Neural cell (in vitro differentiated cells): ENCODE results near the gene CAMK2A.

Experiments used
- EZH2 ChIP-seq: fragments of 200-600, 300-800 bp; shearing (Covaris generic), sonication (generic); IDR thresholded peaks from 2 replicates; pipeline ENCODE4 v1.6.1; 2014; ENCODE audit warnings: antibody characterized with exemption, low read length, borderline replicate concordance, mild to moderate bottlenecking; ENCODE audit not compliant: insufficient read depth, poor library complexity, severe bottlenecking
- RAD21 ChIP-seq: fragments of 450-650 bp; conservative IDR thresholded peaks from 2 replicates; pipeline ENCODE4 v1.6.1; 2014; ENCODE audit warnings: antibody characterized with exemption, mild to moderate bottlenecking, moderate library complexity
- SMC3 ChIP-seq: fragments of 450-650 bp; conservative IDR thresholded peaks from 2 replicates; pipeline ENCODE4 v1.6.1; 2014; ENCODE audit warnings: antibody characterized with exemption, mild to moderate bottlenecking, moderate library complexity; ENCODE audit not compliant: poor library complexity
- TAF1 ChIP-seq: IDR thresholded peaks from 2 replicates; pipeline ENCODE4 v1.6.1; 2012; ENCODE audit warnings: low read depth
- TF ChIP-seq, protein P1 (sequence below): fragments of 450-650 bp; IDR thresholded peaks from 2 replicates; pipeline ENCODE4 v1.5.1; 2014; ENCODE audit warnings: antibody characterized with exemption, mild to moderate bottlenecking, moderate library complexity; ENCODE audit not compliant: poor library complexity, severe bottlenecking
- TF ChIP-seq, protein P2 (sequence below): IDR thresholded peaks from 2 replicates; pipeline ENCODE4 v1.6.1; 2012; ENCODE audit warnings: borderline replicate concordance

DNA sequence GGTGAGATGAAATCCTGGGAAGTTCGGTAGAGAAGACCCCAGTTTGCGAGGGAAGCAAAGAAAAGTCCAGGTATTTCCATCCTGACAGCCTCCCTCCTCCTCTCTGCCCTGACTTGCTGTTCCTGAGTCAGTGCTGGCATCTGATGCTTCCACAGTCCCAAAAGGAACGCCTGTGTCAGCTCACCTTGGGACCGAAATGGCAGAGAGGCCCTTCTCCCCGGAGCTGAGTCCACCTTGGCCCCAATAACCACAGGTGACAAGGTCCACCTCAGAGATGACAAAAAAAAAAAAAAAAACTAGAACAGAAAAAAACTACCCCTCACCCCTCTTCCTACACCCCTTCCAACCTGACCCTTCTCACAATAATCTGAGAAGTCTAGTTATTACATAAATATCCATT, 68.1 kb downstream of the CAMK2A start:
- TF ChIP-seq TAF1, result no peak
- TF ChIP-seq EZH2, result no peak
- TF ChIP-seq, protein P1, sequence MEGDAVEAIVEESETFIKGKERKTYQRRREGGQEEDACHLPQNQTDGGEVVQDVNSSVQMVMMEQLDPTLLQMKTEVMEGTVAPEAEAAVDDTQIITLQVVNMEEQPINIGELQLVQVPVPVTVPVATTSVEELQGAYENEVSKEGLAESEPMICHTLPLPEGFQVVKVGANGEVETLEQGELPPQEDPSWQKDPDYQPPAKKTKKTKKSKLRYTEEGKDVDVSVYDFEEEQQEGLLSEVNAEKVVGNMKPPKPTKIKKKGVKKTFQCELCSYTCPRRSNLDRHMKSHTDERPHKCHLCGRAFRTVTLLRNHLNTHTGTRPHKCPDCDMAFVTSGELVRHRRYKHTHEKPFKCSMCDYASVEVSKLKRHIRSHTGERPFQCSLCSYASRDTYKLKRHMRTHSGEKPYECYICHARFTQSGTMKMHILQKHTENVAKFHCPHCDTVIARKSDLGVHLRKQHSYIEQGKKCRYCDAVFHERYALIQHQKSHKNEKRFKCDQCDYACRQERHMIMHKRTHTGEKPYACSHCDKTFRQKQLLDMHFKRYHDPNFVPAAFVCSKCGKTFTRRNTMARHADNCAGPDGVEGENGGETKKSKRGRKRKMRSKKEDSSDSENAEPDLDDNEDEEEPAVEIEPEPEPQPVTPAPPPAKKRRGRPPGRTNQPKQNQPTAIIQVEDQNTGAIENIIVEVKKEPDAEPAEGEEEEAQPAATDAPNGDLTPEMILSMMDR, result no peak
- TF ChIP-seq RAD21, result no peak
- no peak for TF ChIP-seq SMC3
- TF ChIP-seq, protein P2, sequence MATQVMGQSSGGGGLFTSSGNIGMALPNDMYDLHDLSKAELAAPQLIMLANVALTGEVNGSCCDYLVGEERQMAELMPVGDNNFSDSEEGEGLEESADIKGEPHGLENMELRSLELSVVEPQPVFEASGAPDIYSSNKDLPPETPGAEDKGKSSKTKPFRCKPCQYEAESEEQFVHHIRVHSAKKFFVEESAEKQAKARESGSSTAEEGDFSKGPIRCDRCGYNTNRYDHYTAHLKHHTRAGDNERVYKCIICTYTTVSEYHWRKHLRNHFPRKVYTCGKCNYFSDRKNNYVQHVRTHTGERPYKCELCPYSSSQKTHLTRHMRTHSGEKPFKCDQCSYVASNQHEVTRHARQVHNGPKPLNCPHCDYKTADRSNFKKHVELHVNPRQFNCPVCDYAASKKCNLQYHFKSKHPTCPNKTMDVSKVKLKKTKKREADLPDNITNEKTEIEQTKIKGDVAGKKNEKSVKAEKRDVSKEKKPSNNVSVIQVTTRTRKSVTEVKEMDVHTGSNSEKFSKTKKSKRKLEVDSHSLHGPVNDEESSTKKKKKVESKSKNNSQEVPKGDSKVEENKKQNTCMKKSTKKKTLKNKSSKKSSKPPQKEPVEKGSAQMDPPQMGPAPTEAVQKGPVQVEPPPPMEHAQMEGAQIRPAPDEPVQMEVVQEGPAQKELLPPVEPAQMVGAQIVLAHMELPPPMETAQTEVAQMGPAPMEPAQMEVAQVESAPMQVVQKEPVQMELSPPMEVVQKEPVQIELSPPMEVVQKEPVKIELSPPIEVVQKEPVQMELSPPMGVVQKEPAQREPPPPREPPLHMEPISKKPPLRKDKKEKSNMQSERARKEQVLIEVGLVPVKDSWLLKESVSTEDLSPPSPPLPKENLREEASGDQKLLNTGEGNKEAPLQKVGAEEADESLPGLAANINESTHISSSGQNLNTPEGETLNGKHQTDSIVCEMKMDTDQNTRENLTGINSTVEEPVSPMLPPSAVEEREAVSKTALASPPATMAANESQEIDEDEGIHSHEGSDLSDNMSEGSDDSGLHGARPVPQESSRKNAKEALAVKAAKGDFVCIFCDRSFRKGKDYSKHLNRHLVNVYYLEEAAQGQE, result no peak
